Gastroesophageal sphincter (tissue), 4 donors: ENCODE measurements around the gene BLVRA. TPM values are rescaled to one million over a fixed set of nuclear protein-coding genes. Genes with fewer than 3 reads are reported as not detected.
"Not testable (repeated sequence)": the region's sequence is repeated elsewhere in the genome, so short reads cannot be mapped to it uniquely, and the experiment has no call there.

Experiments
- ATAC-seq: fragments of 150-250 bp; one replicate; pipeline ENCODE4 v1.9.1; 2016; ENCODE audit warnings: mild to moderate bottlenecking, moderate library complexity
- H3K27ac ChIP-seq, 4 donors: fragments of 200-600 bp; sonication (generic) in 3 of 4; 1 replicate in 3 of 4; 2 replicates in 1 of 4; pipeline ENCODE4 v1.5.1; 2016 to 2019
- H3K27me3 ChIP-seq: fragments of 200-600 bp; sonication (generic); one replicate; pipeline ENCODE4 v1.5.1; 2019
- H3K36me3 ChIP-seq, 2 donors: fragments of 200-600 bp; sonication (generic); one replicate each; pipeline ENCODE4 v1.5.1; 2019; ENCODE audit warnings: control low read depth in 1 of 2
- H3K4me1 ChIP-seq, 3 donors: fragments of 200-600 bp; sonication (generic); 1 replicate in 2 of 3; 2 replicates in 1 of 3; pipeline ENCODE4 v1.5.1; 2016 to 2019; ENCODE audit warnings: control low read depth in 2 of 3
- H3K4me3 ChIP-seq, 2 donors: fragments of 200-600 bp; sonication (generic); one replicate each; pipeline ENCODE4 v1.5.1; 2019; ENCODE audit warnings: mild to moderate bottlenecking in 1 of 2, moderate library complexity in 1 of 2
- H3K9me3 ChIP-seq, 3 donors: fragments of 200-600 bp; sonication (generic); one replicate each; pipeline ENCODE4 v1.5.1; 2017 to 2019; ENCODE audit warnings: control low read depth in 2 of 3
- CTCF ChIP-seq, 4 experiments: fragments of 200-600 bp in 2 of 4; fragments of 450-650 bp in 2 of 4; sonication (generic) in 1 of 4; IDR thresholded peaks; one replicate each; pipeline ENCODE4 v1.5.1; 2017 to 2019; ENCODE audit warnings: antibody characterized with exemption in 4 of 4, mild to moderate bottlenecking in 2 of 4, moderate library complexity in 2 of 4
- EP300 ChIP-seq: sonication (generic); formaldehyde crosslinking; IDR thresholded peaks from one replicate; pipeline ENCODE4 v1.6.1; 2017; ENCODE audit warnings: antibody characterized with exemption, mild to moderate bottlenecking
- POLR2A ChIP-seq, 2 donors: fragments of 450-650 bp; IDR thresholded peaks; one replicate each; pipeline ENCODE4 v1.6.1; 2017; ENCODE audit warnings: antibody characterized with exemption in 2 of 2, mild to moderate bottlenecking in 2 of 2, moderate library complexity in 1 of 2
- POLR2AphosphoS5 ChIP-seq: sonication (generic); formaldehyde crosslinking; IDR thresholded peaks from one replicate; pipeline ENCODE4 v1.6.1; 2017; ENCODE audit warnings: antibody characterized with exemption
- WGBS, 2 donors: methylation state at CpG; one replicate each; pipeline ENCODE4 v1.1.5; 2018; ENCODE audit warnings: low coverage in 1 of 2; 5-methylcytosine and 5-hydroxymethylcytosine counted together
- total RNA-seq, 4 donors: library from RNA; depleted of rRNA; stranded (reverse); fragments of >200 nt; gene quantifications; one replicate each; pipeline ENCODE4 v1.1.0, GENCODE V29; 2016

BLVRA gene
- total RNA-seq = 100 to 1,000 TPM in 2 of 4 donors, 10 to 100 TPM in 2; 65.6 to 113 (median 92.6) TPM

- TF ChIP-seq CTCF (IDR thresholded peaks at IDR 0.05) (no peak), POLR2A (IDR thresholded peaks at IDR 0.05) (peak; percentile 32 to 53), EP300 (no peak), POLR2AphosphoS5 (peak; percentile 8)
- Histone ChIP-seq H3K4me3 (peak within 1 kb of the TSS; percentile 48 to 96), H3K27me3 (no peaks in the 10 kb centered on the region), H3K4me1 (peaks cover 0 to 47% (median 8%) of the 10 kb centered on the region in 3 donors), H3K9me3 (no peaks in the 10 kb centered on the region), H3K36me3 (no peaks in the 10 kb centered on the region), H3K27ac (peak within 1 kb of the TSS; percentile 1 to 89 (median 88))
- WGBS, 2 donors = 12% methylated on average over 5 of the region's 67 CpGs; no CpG with 5 or more reads in 1 of the 2 donors
- peak; percentile 86 for ATAC-seq
These were observed at the start of gene BLVRA for GRCh38 chr7:43758029-43758821. TSS of gene BLVRA (plus strand) at chr7:43758680. CDS start at chr7:43771159, 12,479 bp downstream.

- Histone ChIP-seq H3K4me3 (no peak overlapping the region), H3K27me3 (no peaks in the 10 kb centered on the region), H3K4me1 (no peaks in the 10 kb centered on the region), H3K27ac (no peak overlapping the region), H3K36me3 (peaks cover 0 to 6% of the 10 kb centered on the region in 2 donors), H3K9me3 (no peaks in the 10 kb centered on the region)
- no peak for ATAC-seq
- TF ChIP-seq POLR2A (IDR thresholded peaks at IDR 0.05) = no peak
- 90 to 100% methylated on average over 1 of the region's 1 CpG for WGBS, 2 donors
These were observed 47.0 kb upstream of the BLVRA start for GRCh38 chr7:43711503-43711902.

- H3K36me3 ChIP-seq, ATAC-seq, H3K27me3 ChIP-seq, H3K9me3 ChIP-seq, H3K4me3 ChIP-seq, H3K4me1 ChIP-seq, H3K27ac ChIP-seq: not testable (repeated sequence)
- WGBS, 2 donors = 92 to 100% methylated on average over 2 of the region's 2 CpGs
These were observed 42.5 kb upstream of the BLVRA start for GRCh38 chr7:43715966-43716365.

- Histone ChIP-seq H3K36me3 (peaks cover 0 to 6% of the 10 kb centered on the region in 2 donors), H3K9me3 (no peaks in the 10 kb centered on the region), H3K4me3 (no peak overlapping the region), H3K27me3 (no peaks in the 10 kb centered on the region), H3K4me1 (no peaks in the 10 kb centered on the region), H3K27ac (no peak overlapping the region)
- TF ChIP-seq POLR2A (IDR thresholded peaks at IDR 0.05) (no peak), EP300 (no peak), POLR2AphosphoS5 (no peak), CTCF (IDR thresholded peaks at IDR 0.05) (no peak)
- ATAC-seq = no peak
- WGBS, 2 donors = 83% methylated on average over 1 of the region's 2 CpGs; no CpG with 5 or more reads in 1 of the 2 donors
These were observed 41.9 kb upstream of the BLVRA start for GRCh38 chr7:43716598-43716997.

- TF ChIP-seq CTCF (IDR thresholded peaks at IDR 0.05) = peak; percentile 38 to 65 (median 64)
- no peak for TF ChIP-seq EP300
- Histone ChIP-seq H3K4me3 (no peak overlapping the region), H3K4me1 (peaks cover 0 to 32% (median 0%) of the 10 kb centered on the region in 3 donors), H3K9me3 (no peaks in the 10 kb centered on the region), H3K27ac (no peak overlapping the region), H3K36me3 (no peaks in the 10 kb centered on the region), H3K27me3 (no peaks in the 10 kb centered on the region)
- 36 to 38% methylated on average over 2 of the region's 2 CpGs for WGBS, 2 donors
- ATAC-seq = no peak
These were observed 37.2 kb upstream of the BLVRA start for GRCh38 chr7:43721193-43721806.

GRCh38 chr7:43723007-43723341 lies 35.5 kb upstream of the BLVRA start:
- no peak overlapping the region for H3K27ac ChIP-seq
- H3K9me3 ChIP-seq = no peaks in the 10 kb centered on the region
- TF ChIP-seq POLR2AphosphoS5 (no peak), EP300 (no peak), CTCF (IDR thresholded peaks at IDR 0.05) (no peak), POLR2A (IDR thresholded peaks at IDR 0.05) (no peak)
- peaks cover 0 to 49% (median 0%) of the 10 kb centered on the region in 3 donors for H3K4me1 ChIP-seq
- no peaks in the 10 kb centered on the region for H3K36me3 ChIP-seq
- no peak overlapping the region for H3K4me3 ChIP-seq
- H3K27me3 ChIP-seq = no peaks in the 10 kb centered on the region
- no peak for ATAC-seq
